ENCODE measurements around the gene AFG1L.
"Not testable (repeated sequence)": the region's sequence is repeated elsewhere in the genome, so short reads cannot be mapped to it uniquely, and the experiment has no call there.

The AFG1L gene

GRCh38 chr6:108260126-108260808 is 34.6 kb upstream of the AFG1L start:
- Histone ChIP-seq H3K4me2 (peak overlapping the region; percentile 80), H3K79me2 (ENCODE audit: insufficient read depth, low read depth) (peaks cover 15% of the 10 kb centered on the region), H3K27me3 (ENCODE audit: insufficient read depth, low read depth) (no peaks in the 10 kb centered on the region), H4K20me1 (ENCODE audit: insufficient read depth) (no peaks in the 10 kb centered on the region), H3K4me1 (ENCODE audit: low read depth, poor library complexity, severe bottlenecking) (peaks cover 4% of the 10 kb centered on the region), H3K4me3 (IDR thresholded peaks at IDR 0.05; ENCODE audit: insufficient read depth, low read depth, low read length) (no peak overlapping the region), H2AFZ (ENCODE audit: low read depth) (peak overlapping the region; percentile 68), H3K36me3 (ENCODE audit: insufficient read depth) (no peaks in the 10 kb centered on the region), H3K9ac (peak overlapping the region; percentile 61), H3K27ac (peak overlapping the region; percentile 74; the same call in 1 of the 2 replicates)
- no peak for TF ChIP-seq CTCF (conservative IDR thresholded peaks at IDR 0.05; ENCODE audit: low read depth, low read length)

- Histone ChIP-seq H3K79me2 (ENCODE audit: insufficient read depth, low read depth) (peaks cover 15% of the 10 kb centered on the region), H3K4me1 (ENCODE audit: low read depth, poor library complexity, severe bottlenecking) (peaks cover 4% of the 10 kb centered on the region), H3K27me3 (ENCODE audit: insufficient read depth, low read depth) (no peaks in the 10 kb centered on the region), H3K36me3 (ENCODE audit: insufficient read depth) (no peaks in the 10 kb centered on the region), H3K4me3 (IDR thresholded peaks at IDR 0.05; ENCODE audit: insufficient read depth, low read depth, low read length) (no peak within 1 kb of the TSS), H2AFZ (ENCODE audit: low read depth) (peak within 1 kb of the TSS; percentile 68), H4K20me1 (ENCODE audit: insufficient read depth) (no peaks in the 10 kb centered on the region), H3K4me2 (peak within 1 kb of the TSS; percentile 80), H3K9ac (peak within 1 kb of the TSS; percentile 61), H3K27ac (peak within 1 kb of the TSS; percentile 74)
- no peak for TF ChIP-seq CTCF (conservative IDR thresholded peaks at IDR 0.05; ENCODE audit: low read depth, low read length)
Measured at GRCh38 chr6:108260809-108261569, 33.9 kb upstream of the AFG1L start, which contains the start of gene SNX3. TSS of gene SNX3 (minus strand) at chr6:108261040. CDS start at chr6:108260921, 119 bp downstream.

DNA sequence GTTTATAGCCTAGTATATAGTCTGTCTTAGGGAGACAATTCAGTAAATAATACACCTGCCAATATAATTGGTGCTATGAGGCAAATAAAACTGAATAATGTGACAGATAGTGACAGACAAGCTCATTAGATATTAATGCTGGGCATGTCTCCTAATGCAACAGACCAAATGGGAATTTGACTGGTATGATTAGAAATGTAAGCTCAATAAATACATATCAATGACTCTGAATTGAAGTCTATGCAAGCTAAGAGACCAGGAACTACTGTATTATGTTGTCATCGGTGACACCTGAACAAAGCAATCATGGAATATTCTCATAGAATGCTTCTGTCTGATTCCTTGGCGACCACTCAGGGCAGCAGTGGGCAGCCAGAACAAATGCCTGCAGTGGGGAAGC is 31.5 kb upstream of the AFG1L start:
- Histone ChIP-seq H3K27ac (no peak overlapping the region), H4K20me1 (ENCODE audit: insufficient read depth) (no peaks in the 10 kb centered on the region), H3K4me2 (no peak overlapping the region), H3K36me3 (ENCODE audit: insufficient read depth) (no peaks in the 10 kb centered on the region), H3K79me2 (ENCODE audit: insufficient read depth, low read depth) (peaks cover 15% of the 10 kb centered on the region), H2AFZ (ENCODE audit: low read depth) (no peak overlapping the region), H3K9ac (no peak overlapping the region), H3K4me3 (IDR thresholded peaks at IDR 0.05; ENCODE audit: insufficient read depth, low read depth, low read length) (no peak overlapping the region), H3K4me1 (ENCODE audit: low read depth, poor library complexity, severe bottlenecking) (peaks cover 4% of the 10 kb centered on the region), H3K27me3 (ENCODE audit: insufficient read depth, low read depth) (no peaks in the 10 kb centered on the region)
- TF ChIP-seq CTCF (conservative IDR thresholded peaks at IDR 0.05; ENCODE audit: low read depth, low read length) = no peak

GRCh38 chr6:108268845-108269244 is 26.0 kb upstream of the AFG1L start:
- Histone ChIP-seq H3K4me1 (ENCODE audit: low read depth, poor library complexity, severe bottlenecking) (no peaks in the 10 kb centered on the region), H3K9ac (no peak overlapping the region), H2AFZ (ENCODE audit: low read depth) (no peak overlapping the region), H3K36me3 (ENCODE audit: insufficient read depth) (no peaks in the 10 kb centered on the region), H3K27ac (no peak overlapping the region), H3K79me2 (ENCODE audit: insufficient read depth, low read depth) (no peaks in the 10 kb centered on the region), H3K4me3 (IDR thresholded peaks at IDR 0.05; ENCODE audit: insufficient read depth, low read depth, low read length) (no peak overlapping the region), H4K20me1 (ENCODE audit: insufficient read depth) (no peaks in the 10 kb centered on the region), H3K27me3 (ENCODE audit: insufficient read depth, low read depth) (no peaks in the 10 kb centered on the region), H3K4me2 (no peak overlapping the region)
- no peak for TF ChIP-seq CTCF (conservative IDR thresholded peaks at IDR 0.05; ENCODE audit: low read depth, low read length)

DNA sequence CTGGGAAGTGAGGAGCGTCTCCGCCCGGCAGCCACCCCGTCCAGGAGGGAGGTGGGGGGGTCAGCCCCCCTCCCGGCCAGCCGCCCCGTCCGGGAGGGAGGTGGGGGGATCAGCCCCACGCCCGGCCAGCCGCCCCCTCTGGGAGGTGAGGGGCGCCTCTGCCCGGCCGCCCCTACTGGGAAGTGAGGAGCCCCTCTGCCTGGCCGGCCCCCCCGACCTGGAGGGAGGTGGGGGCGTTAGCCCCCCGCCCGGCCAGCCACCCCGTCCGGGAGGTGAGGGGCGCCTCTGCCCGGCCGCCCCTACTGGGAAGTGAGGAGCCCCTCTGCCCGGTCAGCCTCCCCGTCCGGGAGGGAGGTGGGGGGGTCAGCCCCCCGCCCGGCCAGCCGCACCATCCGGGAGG is 24.9 kb upstream of the AFG1L start:
- H3K9ac ChIP-seq; H3K4me1 ChIP-seq (ENCODE audit: low read depth, poor library complexity, severe bottlenecking); H3K4me3 ChIP-seq (IDR thresholded peaks at IDR 0.05; ENCODE audit: insufficient read depth, low read depth, low read length); H3K27ac ChIP-seq; H3K79me2 ChIP-seq (ENCODE audit: insufficient read depth, low read depth); H3K36me3 ChIP-seq (ENCODE audit: insufficient read depth); H3K4me2 ChIP-seq; H4K20me1 ChIP-seq (ENCODE audit: insufficient read depth); H3K27me3 ChIP-seq (ENCODE audit: insufficient read depth, low read depth); H2AFZ ChIP-seq (ENCODE audit: low read depth): not testable (repeated sequence)

Data from KMS-11 (cell line).